Kasumi-1 (cell line): ENCODE results near the gene MEX3D.
A peak's percentile ranks its signal among the peaks of the same experiment; 100 is the strongest.

ENCODE experiments used
- DNase-seq, 2 experiments: peaks; one replicate each; lab custom pipeline; 2025; lab: John Stamatoyannopoulos, UW

MEX3D gene

DNA sequence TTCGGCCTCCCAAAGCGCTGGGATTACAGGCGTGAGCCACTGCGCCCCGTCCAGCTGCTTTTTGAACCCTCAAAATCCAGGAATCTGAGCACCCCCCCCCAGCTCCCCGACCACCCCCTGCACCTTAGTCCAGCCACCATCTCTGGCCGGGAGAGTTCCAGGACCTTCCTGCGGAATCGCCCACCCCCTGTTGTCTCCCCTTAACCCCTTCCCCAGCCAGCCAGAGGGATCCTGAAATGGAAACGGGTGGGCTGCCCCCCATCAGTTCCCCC lies 25.3 kb upstream of the MEX3D start:
- no peak for DNase-seq

DNA sequence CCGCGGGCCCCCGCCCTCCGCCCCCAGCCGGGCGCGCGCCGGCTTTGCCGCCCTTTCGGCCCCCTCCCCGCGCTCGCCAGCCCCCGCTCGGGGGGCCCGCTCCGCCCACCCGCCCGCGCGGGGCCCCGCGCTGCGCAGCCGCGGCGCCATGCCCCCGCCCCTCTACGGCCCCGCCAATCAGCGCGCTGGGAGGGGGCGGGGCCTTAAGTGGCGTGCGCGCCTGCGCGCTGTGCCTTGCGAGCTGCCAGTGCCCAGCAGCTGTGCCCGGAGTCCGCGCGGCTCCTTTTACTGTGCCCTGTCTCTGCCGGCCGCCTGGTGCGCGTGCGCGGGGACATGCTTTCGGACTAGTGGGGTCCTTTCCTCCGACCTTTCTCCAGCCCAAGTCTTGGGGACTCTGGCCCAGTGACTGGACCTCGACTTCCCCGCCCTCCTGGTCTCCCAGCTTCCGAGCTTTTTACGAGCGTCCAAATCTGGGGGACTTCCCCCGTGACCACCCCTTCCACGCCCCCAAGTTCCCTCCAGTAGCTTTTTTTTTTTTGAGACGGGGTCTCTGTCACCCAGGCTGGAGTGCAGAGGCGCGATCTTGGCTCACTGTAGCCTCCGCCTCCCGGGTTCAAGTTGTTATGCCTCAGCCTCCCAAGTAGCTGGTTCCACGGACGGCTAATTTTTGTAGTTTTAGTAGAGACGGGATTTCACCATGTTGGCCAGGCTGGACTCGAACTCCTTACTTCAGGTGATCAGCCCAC lies 24.8 kb upstream of the MEX3D start, which contains the start of gene MBD3:
Gene MBD3, minus strand, starts transcription at position 111 of the 746 bp plus-strand sequence. CDS start 234 bp downstream, outside the sequence.
- peak; percentile 87 to 88 for DNase-seq

- DNase-seq = peak; percentile 59
These were observed 24.1 kb upstream of the MEX3D start for GRCh38 chr19:1592024-1592754.

- DNase-seq = no peak
These were observed 23.4 kb upstream of the MEX3D start for GRCh38 chr19:1591421-1592023.

GRCh38 chr19:1590641-1591397 lies 22.7 kb upstream of the MEX3D start:
- DNase-seq = peak; percentile 53 to 59

DNA sequence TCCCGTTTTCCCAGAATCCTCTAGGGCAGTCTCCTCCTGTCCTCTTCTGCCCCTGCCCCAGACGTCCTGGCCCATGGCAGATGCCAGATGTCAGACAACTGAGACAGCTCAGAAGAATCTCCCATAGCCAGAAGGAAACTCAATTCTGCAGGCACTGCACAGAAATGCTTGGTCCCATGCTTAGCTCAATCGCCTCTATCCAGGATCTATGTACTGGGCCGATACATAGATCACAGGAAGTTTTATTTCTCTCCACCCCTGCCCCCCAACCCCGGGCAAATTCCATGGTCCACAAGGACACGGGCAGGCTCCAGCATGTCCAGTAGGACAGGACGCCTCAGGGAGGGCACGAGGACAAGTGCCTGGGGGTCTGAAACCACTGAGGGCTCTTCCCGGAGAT lies 19.7 kb upstream of the MEX3D start:
- DNase-seq = no peak

DNA sequence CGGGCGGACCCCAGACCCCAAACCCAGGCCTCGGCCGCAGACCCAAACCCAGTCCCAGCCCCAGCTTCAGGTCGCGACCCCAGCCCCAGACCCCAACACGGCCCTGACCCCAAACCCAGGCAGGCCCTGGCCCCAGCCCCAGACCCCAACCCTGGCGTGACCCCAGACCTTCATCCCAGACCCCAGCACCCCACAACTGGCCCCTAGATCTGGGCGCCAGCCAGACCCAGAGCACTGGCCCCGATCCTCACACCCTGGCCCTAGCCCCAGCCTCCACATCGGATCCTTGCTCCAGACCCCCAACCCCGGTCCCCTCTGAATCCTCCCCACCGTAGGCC lies 17.1 kb upstream of the MEX3D start:
- DNase-seq = no peak

GRCh38 chr19:1584500-1585242 lies 16.5 kb upstream of the MEX3D start:
- no peak for DNase-seq

- no peak for DNase-seq
These were observed 14.1 kb upstream of the MEX3D start for GRCh38 chr19:1582201-1582600.

DNA sequence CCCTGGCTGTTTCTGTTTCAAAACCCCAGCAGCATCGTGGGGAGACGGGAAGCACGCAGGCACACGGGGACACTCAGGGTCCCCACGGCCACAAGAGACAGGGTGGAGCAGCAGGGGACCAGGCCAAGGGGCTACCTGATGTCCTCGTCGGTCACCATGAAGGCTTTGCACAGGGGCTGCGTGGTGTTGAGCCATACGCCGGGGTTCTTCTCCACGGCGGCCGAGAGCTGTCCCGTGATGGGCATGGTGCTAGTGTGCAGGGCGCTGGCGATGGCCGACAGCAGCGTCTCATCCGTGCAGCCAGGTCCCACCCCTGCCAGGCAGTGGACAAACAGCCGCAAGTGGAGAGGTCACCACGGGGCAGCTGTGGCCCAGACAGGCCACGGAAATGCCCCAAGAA lies 12.8 kb upstream of the MEX3D start:
- no peak for DNase-seq

DNA sequence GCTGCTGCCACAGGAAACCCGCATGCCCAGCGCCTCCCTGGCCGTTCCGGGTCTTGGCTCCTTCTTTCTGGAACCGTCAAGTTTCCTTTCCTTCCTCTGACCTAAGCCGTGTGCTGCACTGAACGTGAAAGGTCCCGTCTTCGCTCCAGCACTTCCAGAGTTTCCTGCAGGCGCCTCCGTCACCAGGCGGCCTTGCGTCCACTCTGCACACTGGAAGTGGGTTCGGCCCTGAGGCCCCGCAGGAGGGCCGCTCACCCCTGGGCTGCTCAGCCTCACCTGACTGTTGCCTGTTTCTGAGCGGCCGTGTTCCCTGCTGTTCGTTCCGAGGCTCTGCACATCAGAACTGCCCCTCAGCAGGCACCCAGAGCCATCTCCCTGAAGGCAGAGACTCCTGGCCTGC lies 12.3 kb upstream of the MEX3D start:
- DNase-seq = no peak

DNA sequence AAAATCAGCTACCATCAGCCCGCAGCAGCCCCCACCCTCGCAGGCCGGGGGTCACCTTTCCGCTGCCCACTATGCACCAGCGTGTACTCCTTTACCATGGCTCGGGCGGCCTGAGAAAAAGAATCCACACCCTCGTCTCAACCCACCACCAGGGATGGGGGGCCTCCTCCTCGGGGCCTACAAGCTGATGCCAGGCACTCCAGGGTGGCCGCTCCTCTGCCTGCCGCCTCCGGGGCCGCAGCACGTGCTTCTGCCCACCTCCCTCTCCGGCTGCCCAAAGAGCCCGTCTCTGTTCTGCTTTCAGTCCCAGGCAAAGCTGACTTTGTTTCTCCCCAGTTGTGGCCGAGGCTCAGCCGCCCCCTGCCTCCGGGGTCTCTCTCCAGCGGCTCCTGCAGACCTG lies 11.1 kb upstream of the MEX3D start:
- DNase-seq = no peak

DNA sequence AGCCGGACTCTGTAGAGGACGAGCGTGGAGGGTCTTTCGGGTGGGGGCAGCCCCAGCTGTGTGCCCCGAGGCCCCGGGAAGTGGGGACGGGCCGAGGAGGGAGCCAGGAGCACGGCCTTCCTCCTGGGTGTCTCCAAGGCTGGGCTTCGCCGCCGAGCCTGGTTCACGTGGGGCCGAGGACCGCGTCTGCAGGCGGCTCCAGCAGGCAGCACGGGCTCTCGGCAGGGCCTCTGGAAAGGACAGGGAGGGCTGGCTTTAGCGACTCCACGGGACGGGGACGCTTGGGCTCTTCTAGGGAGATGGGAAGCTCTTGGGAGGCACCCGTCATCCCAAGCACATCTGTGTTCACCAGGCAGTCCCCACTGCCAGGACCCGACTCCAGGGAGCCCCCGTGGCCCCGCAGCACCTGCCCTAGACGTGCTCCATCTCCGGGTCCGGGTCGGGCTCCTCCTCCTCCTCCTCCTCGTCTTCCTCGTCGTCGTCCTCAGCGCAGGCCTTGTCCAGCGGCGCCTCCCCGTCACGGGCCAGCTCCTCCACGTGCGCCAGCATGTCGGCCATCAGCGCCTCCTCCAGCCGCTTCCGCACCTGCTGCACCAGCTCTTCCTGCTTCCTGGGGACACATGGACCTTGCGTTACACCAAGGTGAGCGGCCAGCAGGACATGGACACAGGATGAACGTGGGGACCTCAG lies 9.9 kb upstream of the MEX3D start:
- DNase-seq = no peak

- no peak for DNase-seq
These were observed 9.2 kb upstream of the MEX3D start for GRCh38 chr19:1577090-1577928.

DNA sequence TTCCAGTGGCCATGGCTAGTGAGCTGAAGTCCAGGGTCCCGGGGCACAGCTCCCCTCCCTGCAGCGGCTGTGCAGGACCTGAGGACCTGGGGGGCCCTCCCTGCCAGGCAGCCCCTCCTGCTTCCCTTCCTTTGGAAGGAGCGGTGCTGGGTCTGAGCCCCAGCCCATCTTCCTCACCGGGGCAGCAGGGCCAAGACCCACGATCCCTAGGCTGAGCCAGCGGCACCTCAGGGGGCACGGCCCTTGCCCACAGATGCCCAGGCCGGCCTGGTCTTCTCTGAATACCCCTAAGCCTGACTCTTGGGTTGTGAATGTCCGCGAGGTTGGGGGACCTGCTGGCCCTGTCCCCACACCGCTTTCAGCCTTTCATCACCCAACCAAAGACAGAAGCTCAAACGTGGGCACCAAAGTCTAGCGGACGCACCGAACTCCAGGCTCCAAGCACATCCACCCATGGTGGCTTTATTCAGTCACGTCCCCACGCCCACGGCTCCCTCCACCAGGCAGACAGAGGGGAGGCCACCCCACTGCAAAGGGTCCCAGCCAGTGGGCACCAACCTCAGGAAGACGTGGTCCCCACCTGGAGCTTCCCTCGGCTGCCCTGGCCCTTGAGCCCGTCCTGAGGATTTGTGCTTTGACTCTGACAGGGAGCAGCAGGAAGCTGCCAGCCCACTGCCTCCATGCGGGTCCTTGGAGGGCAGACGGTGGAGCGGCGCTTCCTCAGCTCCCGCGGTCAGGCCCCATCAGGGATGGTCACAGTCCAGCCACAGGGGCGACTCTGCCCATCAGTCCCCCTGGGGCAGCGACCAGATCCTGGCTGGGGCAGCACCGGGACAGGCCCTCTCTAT lies 8.3 kb upstream of the MEX3D start:
- no peak for DNase-seq

- DNase-seq = no peak
These were observed 7.5 kb upstream of the MEX3D start for GRCh38 chr19:1575323-1576241.

DNA sequence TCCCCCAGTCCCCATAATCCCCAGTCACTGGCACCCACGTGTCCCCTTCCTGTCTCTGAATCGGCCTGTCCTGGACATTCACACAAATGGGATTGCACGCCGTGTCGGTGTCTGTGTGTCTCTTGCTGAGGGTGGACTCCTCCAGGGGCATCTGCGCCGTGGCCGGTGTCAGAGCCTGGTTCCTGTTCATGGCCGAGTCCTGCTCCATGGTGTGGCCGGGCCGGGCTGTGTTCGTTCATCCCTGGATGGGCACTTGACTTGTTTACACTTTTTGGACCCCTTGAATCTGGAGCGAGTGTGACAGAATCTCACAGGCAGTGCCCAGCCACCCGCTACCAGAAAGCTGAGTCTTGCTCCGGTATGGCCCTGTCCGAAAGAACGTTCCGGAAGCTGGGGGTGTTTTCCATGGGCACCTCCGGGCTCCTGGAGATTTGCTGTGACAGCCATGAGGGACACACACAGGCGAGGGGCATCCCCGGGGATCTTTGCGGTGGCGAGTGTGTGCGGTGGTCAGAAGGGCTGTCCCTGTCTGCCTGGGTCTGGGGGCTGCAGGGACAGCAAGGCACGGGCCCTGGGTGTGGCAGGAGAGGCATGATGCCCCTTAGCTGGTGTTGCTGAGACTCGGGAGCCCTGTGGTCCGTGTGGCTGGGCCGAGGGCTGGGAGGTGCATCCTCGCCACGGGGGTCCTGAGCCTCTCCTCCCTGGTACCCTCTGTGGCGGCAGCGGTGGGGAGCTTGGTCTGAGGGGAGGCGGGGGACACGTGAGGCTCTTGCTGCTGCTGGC lies 6.4 kb upstream of the MEX3D start:
- DNase-seq = no peak

GRCh38 chr19:1572795-1573194 lies 4.7 kb upstream of the MEX3D start:
- no peak for DNase-seq
